Calu3 (cell line): ENCODE results near the gene ACAT1. TPM values are rescaled to one million over a fixed set of nuclear protein-coding genes. Genes with fewer than 3 reads are reported as not detected.

Source experiments
- BruUV-seq: library from RNA; stranded (reverse); fragments of 400-500 nt; replicated peaks from 2 replicates; lab custom pipeline; 2021; lab: Mats Ljungman, UMichigan
- CTCF ChIA-PET: fragments of 300-600 bp; sonication (Branson Sonifier 250); formaldehyde crosslinking; loops from one replicate; lab custom pipeline; 2022; ENCODE audit warnings: antibody characterized with exemption; lab: Charles Lee
- DNase-seq: peaks from one replicate; pipeline ENCODE4 v3.0.0; 2022
- H3K27ac Mint-ChIP-seq: one replicate; pipeline ENCODE4 v1.8.0; 2022; ENCODE audit warnings: mixed read lengths; ENCODE audit not compliant: unreplicated experiment
- H3K27me3 Mint-ChIP-seq: one replicate; pipeline ENCODE4 v1.8.0; 2022; ENCODE audit warnings: mixed read lengths; ENCODE audit not compliant: unreplicated experiment
- H3K36me3 Mint-ChIP-seq: one replicate; pipeline ENCODE4 v1.8.0; 2022; ENCODE audit warnings: mild to moderate bottlenecking, moderate library complexity, mixed read lengths; ENCODE audit not compliant: insufficient read depth, unreplicated experiment
- H3K4me1 Mint-ChIP-seq: one replicate; pipeline ENCODE4 v1.8.0; 2022; ENCODE audit warnings: mild to moderate bottlenecking, low read depth, mixed read lengths; ENCODE audit not compliant: unreplicated experiment
- H3K4me3 Mint-ChIP-seq: one replicate; pipeline ENCODE4 v1.8.0; 2022; ENCODE audit warnings: mild to moderate bottlenecking, low read depth, moderate library complexity, mixed read lengths; ENCODE audit not compliant: unreplicated experiment
- H3K9me3 Mint-ChIP-seq: one replicate; pipeline ENCODE4 v1.8.0; 2022; ENCODE audit warnings: low read depth, mixed read lengths; ENCODE audit not compliant: unreplicated experiment
- CTCF ChIP-seq: fragments of 200-600 bp; IDR thresholded peaks from one replicate; pipeline ENCODE4 v1.8.0; 2022; ENCODE audit warnings: antibody characterized with exemption; ENCODE audit not compliant: unreplicated experiment
- intact Hi-C: fragments of 100-400 bp; cut with micrococcal nuclease; formaldehyde crosslinking; loops from one replicate; pipeline ENCODE4 v1.10.0; 2022; ENCODE audit not compliant: unreplicated experiment
- total RNA-seq: library from RNA; stranded (reverse); gene quantifications from 2 replicates; pipeline ENCODE4 v1.2.3, GENCODE V29; 2022

The ACAT1 gene
- total RNA-seq, 1 experiment from 2014 or later: 38.3 TPM

GRCh38 chr11:108135845-108136544 is 14.6 kb downstream of the ACAT1 start:
- CTCF ChIA-PET: no interaction called here
- H3K27ac Mint-ChIP-seq: no peak overlapping the region

GRCh38 chr11:108137212-108137611 is 15.8 kb downstream of the ACAT1 start:
- H3K4me3 Mint-ChIP-seq: no peak overlapping the region
- H3K4me1 Mint-ChIP-seq: no peaks in the 10 kb centered on the region
- H3K9me3 Mint-ChIP-seq: no peaks in the 10 kb centered on the region
- no TSS peak for BruUV-seq
- H3K36me3 Mint-ChIP-seq: peaks cover 21% of the 10 kb centered on the region
- H3K27me3 Mint-ChIP-seq: no peaks in the 10 kb centered on the region
- H3K27ac Mint-ChIP-seq: no peak overlapping the region
- CTCF ChIA-PET: no interaction called here
- intact Hi-C loops: no loop called here
- TF ChIP-seq CTCF: no peak
- DNase-seq: no peak

More at GRCh38 chr11:108135845-108136544, 14.6 kb downstream of the ACAT1 start:
- intact Hi-C loops: no loop called here
- BruUV-seq: no TSS peak
- no peaks in the 10 kb centered on the region for H3K27me3 Mint-ChIP-seq
- TF ChIP-seq CTCF: no peak
- H3K4me3 Mint-ChIP-seq: no peak overlapping the region
- peaks cover 16% of the 10 kb centered on the region for H3K36me3 Mint-ChIP-seq
- DNase-seq: no peak
- H3K4me1 Mint-ChIP-seq: no peaks in the 10 kb centered on the region
- H3K9me3 Mint-ChIP-seq: no peaks in the 10 kb centered on the region

- Mint-ChIP-seq H3K27me3 (no peaks in the 10 kb centered on the region), H3K36me3 (peaks cover 18% of the 10 kb centered on the region), H3K27ac (no peak overlapping the region), H3K9me3 (no peaks in the 10 kb centered on the region), H3K4me1 (no peaks in the 10 kb centered on the region), H3K4me3 (no peak overlapping the region)
- intact Hi-C loops: no loop called here
- DNase-seq: no peak
- CTCF ChIA-PET: interaction anchor here (0.6 kb wide), 1 partner anchor 886 kb away, joined by 3 read pairs; no protein-coding TSS in a partner anchor
- no TSS peak for BruUV-seq
- TF ChIP-seq CTCF: no peak
Measured at GRCh38 chr11:108142304-108142703, 20.9 kb downstream of the ACAT1 start.

GRCh38 chr11:108144615-108145014 is 23.2 kb downstream of the ACAT1 start:
- H3K27me3 Mint-ChIP-seq: no peaks in the 10 kb centered on the region
- no peaks in the 10 kb centered on the region for H3K9me3 Mint-ChIP-seq
- TF ChIP-seq CTCF: no peak
- intact Hi-C loops: no loop called here
- CTCF ChIA-PET: no interaction called here
- no peak for DNase-seq
- no peak overlapping the region for H3K4me3 Mint-ChIP-seq
- no peak overlapping the region for H3K27ac Mint-ChIP-seq
- no TSS peak for BruUV-seq
- H3K4me1 Mint-ChIP-seq: no peaks in the 10 kb centered on the region
- H3K36me3 Mint-ChIP-seq: peaks cover 18% of the 10 kb centered on the region
